MCF 10A (cell line): ENCODE measurements around the gene CHST15. TPM values are rescaled to one million over a fixed set of nuclear protein-coding genes. Genes with fewer than 3 reads are reported as not detected.

Source experiments
- BruUV-seq: library from RNA; stranded (reverse); fragments of 400-500 nt; replicated peaks from 2 replicates; lab custom pipeline; 2021; lab: Mats Ljungman, UMichigan
- CTCF ChIA-PET: fragments of 300-600 bp; sonication (Branson Sonifier 250); formaldehyde crosslinking; extraction: SDS; loops from one replicate; lab custom pipeline; 2021; ENCODE audit warnings: antibody characterized with exemption, inconsistent platforms; lab: Yijun Ruan, JAX
- POLR2A ChIA-PET: fragments of 300-600, 350-650 bp; sonication (Branson Sonifier 250); formaldehyde crosslinking; extraction: SDS; loops from one replicate; lab custom pipeline; 2020; ENCODE audit warnings: antibody characterized with exemption, inconsistent platforms; lab: Yijun Ruan, JAX
- DNase-seq: peaks from one replicate; pipeline ENCODE4 v3.0.0-alpha.2; 2018; ENCODE audit not compliant: unreplicated experiment
- H3K27ac Mint-ChIP-seq: one replicate; pipeline ENCODE4 v1.8.0; 2022; ENCODE audit warnings: mild to moderate bottlenecking, low read depth, mixed read lengths; ENCODE audit not compliant: unreplicated experiment
- H3K27me3 Mint-ChIP-seq: one replicate; pipeline ENCODE4 v1.8.0; 2022; ENCODE audit warnings: mixed read lengths; ENCODE audit not compliant: insufficient read depth, unreplicated experiment
- H3K36me3 Mint-ChIP-seq: one replicate; pipeline ENCODE4 v1.8.0; 2022; ENCODE audit warnings: mild to moderate bottlenecking, moderate library complexity, mixed read lengths; ENCODE audit not compliant: insufficient read depth, unreplicated experiment
- H3K4me1 Mint-ChIP-seq: one replicate; pipeline ENCODE4 v1.8.0; 2022; ENCODE audit warnings: mixed read lengths; ENCODE audit not compliant: insufficient read depth, unreplicated experiment
- H3K4me3 Mint-ChIP-seq: one replicate; pipeline ENCODE4 v1.8.0; 2022; ENCODE audit warnings: mild to moderate bottlenecking, moderate library complexity, mixed read lengths; ENCODE audit not compliant: unreplicated experiment
- H3K9me3 Mint-ChIP-seq: one replicate; pipeline ENCODE4 v1.8.0; 2022; ENCODE audit warnings: mixed read lengths; ENCODE audit not compliant: unreplicated experiment
- intact Hi-C: fragments of 100-400 bp; cut with micrococcal nuclease; formaldehyde crosslinking; loops from 2 replicates; pipeline ENCODE4 v1.14.1; 2022
- total RNA-seq: library from RNA; stranded (reverse); gene quantifications from 2 replicates; pipeline ENCODE4 v1.2.3, GENCODE V29; 2022
- TF ChIP-seq, protein P1 (sequence below): fragments of 200-600 bp; IDR thresholded peaks from one replicate; pipeline ENCODE4 v1.8.0; 2022; ENCODE audit warnings: antibody characterized with exemption, mild to moderate bottlenecking; ENCODE audit not compliant: unreplicated experiment

CHST15 gene
- total RNA-seq, 1 experiment from 2014 or later: 32.8 TPM

DNA sequence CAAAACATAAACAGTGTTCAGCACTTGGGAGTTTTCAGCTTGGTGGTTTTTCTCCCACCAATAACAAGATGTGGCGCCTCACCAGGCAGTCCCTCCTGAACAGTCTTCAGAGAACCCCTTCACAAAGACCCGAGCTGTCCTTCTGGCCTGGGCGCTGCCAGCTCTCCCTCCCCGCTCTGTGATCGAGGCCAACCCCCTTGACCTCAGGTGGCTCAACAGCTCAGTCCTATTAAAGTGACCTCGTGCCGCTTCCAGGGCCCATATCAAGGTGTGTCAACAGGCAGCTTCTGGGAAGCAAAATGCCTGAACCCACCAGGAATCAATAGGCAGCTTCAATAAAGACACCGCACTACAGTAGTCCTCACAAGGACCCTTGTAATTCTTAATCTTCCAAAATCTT is 63.3 kb downstream of the CHST15 start:
- DNase-seq: no peak
- Mint-ChIP-seq H3K27ac (no peak overlapping the region), H3K9me3 (no peaks in the 10 kb centered on the region), H3K4me1 (no peaks in the 10 kb centered on the region), H3K4me3 (no peak overlapping the region), H3K36me3 (peaks cover 38% of the 10 kb centered on the region), H3K27me3 (no peaks in the 10 kb centered on the region)
- TF ChIP-seq, protein P1, sequence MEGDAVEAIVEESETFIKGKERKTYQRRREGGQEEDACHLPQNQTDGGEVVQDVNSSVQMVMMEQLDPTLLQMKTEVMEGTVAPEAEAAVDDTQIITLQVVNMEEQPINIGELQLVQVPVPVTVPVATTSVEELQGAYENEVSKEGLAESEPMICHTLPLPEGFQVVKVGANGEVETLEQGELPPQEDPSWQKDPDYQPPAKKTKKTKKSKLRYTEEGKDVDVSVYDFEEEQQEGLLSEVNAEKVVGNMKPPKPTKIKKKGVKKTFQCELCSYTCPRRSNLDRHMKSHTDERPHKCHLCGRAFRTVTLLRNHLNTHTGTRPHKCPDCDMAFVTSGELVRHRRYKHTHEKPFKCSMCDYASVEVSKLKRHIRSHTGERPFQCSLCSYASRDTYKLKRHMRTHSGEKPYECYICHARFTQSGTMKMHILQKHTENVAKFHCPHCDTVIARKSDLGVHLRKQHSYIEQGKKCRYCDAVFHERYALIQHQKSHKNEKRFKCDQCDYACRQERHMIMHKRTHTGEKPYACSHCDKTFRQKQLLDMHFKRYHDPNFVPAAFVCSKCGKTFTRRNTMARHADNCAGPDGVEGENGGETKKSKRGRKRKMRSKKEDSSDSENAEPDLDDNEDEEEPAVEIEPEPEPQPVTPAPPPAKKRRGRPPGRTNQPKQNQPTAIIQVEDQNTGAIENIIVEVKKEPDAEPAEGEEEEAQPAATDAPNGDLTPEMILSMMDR: no peak
- CTCF ChIA-PET: interaction anchor here (0.9 kb wide), 1 partner anchor 9 kb away, joined by 3 read pairs; no protein-coding TSS in a partner anchor
- no TSS peak for BruUV-seq
- intact Hi-C loops: no loop called here
- POLR2A ChIA-PET: interaction anchor here (0.7 kb wide), 1 partner anchor 18 kb away, joined by 3 read pairs; no protein-coding TSS in a partner anchor

DNA sequence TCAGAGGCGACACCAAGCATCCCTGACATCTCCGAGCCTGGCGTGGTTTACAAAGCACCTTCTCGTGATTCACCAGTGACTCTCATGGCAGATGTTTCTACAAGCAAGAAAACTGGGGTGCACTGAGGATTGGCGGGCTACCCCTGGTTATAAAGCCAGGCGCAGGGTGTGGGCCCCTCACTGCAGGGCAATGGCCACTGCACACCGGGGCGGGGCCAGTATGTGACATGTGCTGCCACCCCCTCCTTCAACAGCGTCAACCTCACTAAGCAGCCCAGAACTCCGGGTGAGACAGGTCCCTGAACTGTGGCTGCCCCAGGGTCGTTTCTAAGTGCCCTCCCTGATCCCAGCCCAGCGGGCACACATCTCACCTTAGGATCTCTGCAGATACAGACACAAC is 63.8 kb downstream of the CHST15 start:
- no peaks in the 10 kb centered on the region for H3K4me1 Mint-ChIP-seq
- no peaks in the 10 kb centered on the region for H3K27me3 Mint-ChIP-seq
- no peak overlapping the region for H3K27ac Mint-ChIP-seq
- H3K4me3 Mint-ChIP-seq: no peak overlapping the region
- CTCF ChIA-PET: interaction anchor here (0.9 kb wide), 1 partner anchor 9 kb away, joined by 3 read pairs; no protein-coding TSS in a partner anchor
- intact Hi-C loops: no loop called here
- TF ChIP-seq, protein P1: no peak
- DNase-seq: no peak
- peaks cover 38% of the 10 kb centered on the region for H3K36me3 Mint-ChIP-seq
- POLR2A ChIA-PET: interaction anchor here (0.7 kb wide), 1 partner anchor 17 kb away, joined by 3 read pairs; no protein-coding TSS in a partner anchor
- H3K9me3 Mint-ChIP-seq: no peaks in the 10 kb centered on the region
- no TSS peak for BruUV-seq

DNA sequence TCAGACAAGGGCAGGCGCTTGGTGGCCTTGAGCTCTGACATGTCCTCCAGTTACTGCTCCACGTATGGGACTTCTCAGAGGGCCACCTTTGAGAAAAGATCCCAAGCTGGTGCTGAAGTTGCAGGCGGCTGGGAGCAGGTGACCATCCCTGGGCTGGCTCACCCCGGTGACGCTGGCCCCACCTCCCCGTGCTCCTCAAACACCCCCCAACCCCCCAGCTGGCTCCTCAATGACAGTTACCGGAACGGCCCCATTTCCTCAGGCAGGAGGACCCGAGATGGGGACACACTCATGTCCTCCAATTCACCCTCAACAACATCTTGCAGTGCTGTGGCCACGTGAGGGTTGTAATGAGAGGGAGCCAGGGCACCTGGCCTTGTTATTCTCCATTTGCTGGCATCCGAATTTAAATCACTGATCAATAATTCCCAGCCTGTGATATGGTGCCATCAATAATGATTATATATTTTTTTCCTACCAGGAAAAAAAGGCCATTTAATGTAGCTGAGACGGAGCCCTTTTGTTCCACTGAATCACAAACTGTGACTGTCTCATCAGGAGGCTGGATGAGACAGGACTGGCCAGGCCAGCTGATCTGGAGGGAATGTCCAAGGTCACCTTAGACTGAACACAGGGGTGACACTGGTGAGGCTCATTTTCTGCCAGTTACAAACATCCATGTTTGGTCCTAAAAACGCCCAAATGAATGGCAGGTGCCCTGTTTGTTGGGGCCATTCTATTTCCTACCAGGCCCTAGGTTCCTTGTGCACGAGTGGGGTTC is 64.5 kb downstream of the CHST15 start:
- intact Hi-C loops: no loop called here
- Mint-ChIP-seq H3K27ac (no peak overlapping the region), H3K36me3 (peaks cover 38% of the 10 kb centered on the region), H3K9me3 (no peaks in the 10 kb centered on the region), H3K4me3 (no peak overlapping the region), H3K4me1 (no peaks in the 10 kb centered on the region), H3K27me3 (no peaks in the 10 kb centered on the region)
- ChIA-PET CTCF (interaction anchor here (0.6 kb wide), 1 partner anchor 295 kb away, joined by 3 read pairs; no protein-coding TSS in a partner anchor), POLR2A (interaction anchor here (0.8 kb wide), 1 partner anchor 25 kb away, joined by 3 read pairs; no protein-coding TSS in a partner anchor)
- BruUV-seq: no TSS peak
- no peak for DNase-seq
- TF ChIP-seq, protein P1: no peak

DNA sequence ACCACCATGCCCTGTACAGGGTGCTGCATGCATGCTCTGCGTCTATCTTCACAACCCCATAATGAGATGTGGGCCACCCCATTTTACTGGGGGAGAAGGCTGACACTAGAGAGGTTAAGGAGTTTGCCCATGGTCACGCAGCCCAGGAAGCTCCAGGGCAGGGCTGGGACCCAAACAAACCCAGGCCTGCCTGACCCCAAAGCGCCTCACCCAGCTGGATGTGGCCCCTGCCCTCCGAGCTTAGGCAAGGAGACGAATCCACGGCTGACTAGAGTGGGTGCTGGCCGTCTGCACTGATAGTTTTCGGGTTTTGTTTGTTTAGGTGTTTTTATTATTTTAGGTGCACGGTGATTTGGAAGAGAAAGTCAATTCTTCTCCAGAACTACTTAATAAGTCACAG is 65.7 kb downstream of the CHST15 start:
- POLR2A ChIA-PET: no interaction called here
- TF ChIP-seq, protein P1: no peak
- Mint-ChIP-seq H3K4me3 (no peak overlapping the region), H3K27me3 (no peaks in the 10 kb centered on the region), H3K36me3 (peaks cover 34% of the 10 kb centered on the region), H3K9me3 (no peaks in the 10 kb centered on the region), H3K4me1 (no peaks in the 10 kb centered on the region), H3K27ac (no peak overlapping the region)
- CTCF ChIA-PET: interaction anchor here (0.8 kb wide), 1 partner anchor 33 kb away, joined by 4 read pairs; no protein-coding TSS in a partner anchor
- BruUV-seq: no TSS peak
- DNase-seq: no peak
- intact Hi-C loops: no loop called here
